ENCODE results near the gene UCN2. TPM values are rescaled to one million over a fixed set of nuclear protein-coding genes. Genes with fewer than 3 reads are reported as not detected.

The UCN2 gene
- total and polyA plus RNA-seq, 2 of the 4 experiments (the other 2 are of a cell fraction): 0.54 to 2.7 TPM

GRCh38 chr3:48600711-48601621 lies 37.4 kb upstream of the UCN2 start:
- H4K20me1 ChIP-seq (ENCODE audit: insufficient read depth, low read length): peaks cover 26% of the 10 kb centered on the region
- H2BK15ac ChIP-seq (ENCODE audit: low read depth, low read length): no peak overlapping the region
- no peak overlapping the region for H3K4me2 ChIP-seq (ENCODE audit: low read depth, low read length)
- in situ Hi-C loops (cut with MboI; ENCODE audit: low sequenced_read_pairs) (no loop called here), dilution Hi-C loops (cut with HindIII; ENCODE audit: low sequenced_read_pairs, unreplicated experiment) (no loop called here), intact Hi-C loops (cut with micrococcal nuclease) (no loop called here)
- no peak for ATAC-seq (ENCODE audit: low read depth)
- H3K79me1 ChIP-seq (ENCODE audit: low read depth in 1 of 2, low read length in 2 of 2): peaks cover 20 to 78% of the 10 kb centered on the region in 2 experiments; a peak in 3 of 4 replicates
- BruUV-seq (replicated peaks): no TSS peak
- TF ChIP-seq MXI1 (IDR thresholded peaks at IDR 0.05; ENCODE audit: borderline replicate concordance, low read depth, low read length): no peak
- no peak for TF ChIP-seq NFE2L2 (IDR thresholded peaks at IDR 0.05; ENCODE audit: low read depth, low read length)
- no peak for TF ChIP-seq CEBPB (IDR thresholded peaks at IDR 0.05; ENCODE audit: low read depth, low read length)
- no peak for TF ChIP-seq RAD21 (IDR thresholded peaks at IDR 0.05; ENCODE audit: low read length)
- TF ChIP-seq MAZ (IDR thresholded peaks at IDR 0.05; ENCODE audit: borderline replicate concordance, low read depth, low read length): no peak
- TF ChIP-seq RCOR1 (IDR thresholded peaks at IDR 0.05; ENCODE audit: insufficient replicate concordance, low read length): no peak
- TF ChIP-seq SMC3 (IDR thresholded peaks at IDR 0.05; ENCODE audit: low read depth, low read length): no peak
- TF ChIP-seq CTCF (conservative IDR thresholded peaks at IDR 0.05; ENCODE audit: low read depth, low read length): no peak
- TF ChIP-seq BHLHE40 (IDR thresholded peaks at IDR 0.05; ENCODE audit: low read depth, low read length): no peak
- no peak overlapping the region for H4K8ac ChIP-seq (ENCODE audit: low read depth in 2 of 2, low read length in 2 of 2)
- H3K23ac ChIP-seq (ENCODE audit: low read depth, low read length): no peak overlapping the region
- no peak overlapping the region for H2BK20ac ChIP-seq (ENCODE audit: low read depth, low read length)
- no peak overlapping the region for H3K56ac ChIP-seq (ENCODE audit: extremely low read depth, insufficient read depth, low read length)
- H2AK5ac ChIP-seq (ENCODE audit: low read depth, low read length): peak overlapping the region; percentile 43; the same call in 1 of the 2 replicates
- no peak overlapping the region for H4K5ac ChIP-seq (ENCODE audit: low read depth, low read length)
- no peak overlapping the region for H3K9ac ChIP-seq (ENCODE audit: low read depth, low read length)
- DNase-seq: no peak
- peaks cover 75% of the 10 kb centered on the region for H3K36me3 ChIP-seq (ENCODE audit: control insufficient read depth, insufficient read depth, low read length)
- no peak overlapping the region for H3K18ac ChIP-seq (ENCODE audit: low read depth, low read length)
- H2AK9ac ChIP-seq (replicated peaks; ENCODE audit: low read depth, low read length, poor library complexity): no peak overlapping the region
- ChIA-PET CTCF (interaction anchor here (1.3 kb wide), 1 partner anchor 68 kb away, joined by 3 read pairs; no protein-coding TSS in a partner anchor), POLR2A (ENCODE audit: unreplicated experiment) (no interaction called here)
- no peak overlapping the region for H2BK5ac ChIP-seq (ENCODE audit: low read depth, low read length, poor library complexity, severe bottlenecking)
- no peak overlapping the region for H3K4me3 ChIP-seq (ENCODE audit: insufficient read depth, low read depth, low read length)
- H3K27me3 ChIP-seq (ENCODE audit: control insufficient read depth, insufficient read depth, low read length): no peaks in the 10 kb centered on the region
- H4K91ac ChIP-seq (ENCODE audit: insufficient read depth, low read depth, low read length): no peak overlapping the region
- 97% methylated on average over 14 of the region's 19 CpGs; no CpG with 5 or more reads in 1 of the 2 experiments for WGBS, 2 experiments (ENCODE audit: extremely low coverage in 2 of 2, insufficient read length in 1 of 2)
- peaks cover 35% of the 10 kb centered on the region for H3K9me1 ChIP-seq (ENCODE audit: insufficient read depth, low read length)
- H2AFZ ChIP-seq (replicated peaks; ENCODE audit: low read length, poor library complexity): no peak overlapping the region
- no peak overlapping the region for H3K27ac ChIP-seq (ENCODE audit: insufficient read depth, low read length)
- H2BK120ac ChIP-seq (ENCODE audit: low read depth, low read length): no peak overlapping the region
- peaks cover 36% of the 10 kb centered on the region for H3K4me1 ChIP-seq (ENCODE audit: control insufficient read depth, insufficient read depth, low read length)
- peak overlapping the region; percentile 48; the same call in 1 of the 2 replicates for H3K4ac ChIP-seq (ENCODE audit: low read depth, low read length)
- no peaks in the 10 kb centered on the region for H3K9me3 ChIP-seq (ENCODE audit: control insufficient read depth, insufficient read depth, low read length)
- H3K14ac ChIP-seq (replicated peaks; ENCODE audit: low read depth, low read length): no peak overlapping the region
